ENCODE data around the gene FXR2.
A peak's percentile ranks its signal among the peaks of the same experiment; 100 is the strongest.
"Not testable (repeated sequence)": the region's sequence is repeated elsewhere in the genome, so short reads cannot be mapped to it uniquely, and the experiment has no call there.

Gene FXR2

GRCh38 chr17:7614425-7615264 lies at the start of gene FXR2:
Gene FXR2 (minus strand): TSS chr17:7614897. CDS start chr17:7614532, 365 bp downstream.
- peak; percentile 100 for DNase-seq

- no peak for DNase-seq
Observed at GRCh38 chr17:7656958-7657609, 42.4 kb upstream of the FXR2 start.

- no peak for DNase-seq
Observed at GRCh38 chr17:7655541-7655840, 40.8 kb upstream of the FXR2 start.

- no peak for DNase-seq
Observed at GRCh38 chr17:7654832-7655540, 40.3 kb upstream of the FXR2 start.

GRCh38 chr17:7652388-7653356 lies 38.0 kb upstream of the FXR2 start:
- no peak for DNase-seq

- no peak for DNase-seq
Observed at GRCh38 chr17:7651665-7652387, 37.1 kb upstream of the FXR2 start.

GRCh38 chr17:7651097-7651664 lies 36.5 kb upstream of the FXR2 start:
- no peak for DNase-seq

GRCh38 chr17:7650509-7651096 lies 35.9 kb upstream of the FXR2 start, which contains the start of gene ATP1B2:
Gene ATP1B2 (plus strand): TSS chr17:7650926. CDS start chr17:7651519, 593 bp downstream.
- DNase-seq, result peak; percentile 69

GRCh38 chr17:7647018-7647417 lies 32.3 kb upstream of the FXR2 start:
- DNase-seq, result no peak

- DNase-seq, result no peak
Observed at GRCh38 chr17:7646457-7646856, 31.8 kb upstream of the FXR2 start.

GRCh38 chr17:7644775-7645174 lies 30.1 kb upstream of the FXR2 start:
- no peak for DNase-seq

GRCh38 chr17:7641635-7642034 lies 26.9 kb upstream of the FXR2 start:
- DNase-seq, result not testable (repeated sequence)

- DNase-seq, result no peak
Observed at GRCh38 chr17:7640783-7641182, 26.1 kb upstream of the FXR2 start.

- DNase-seq, result no peak
Observed at GRCh38 chr17:7636163-7636562, 21.5 kb upstream of the FXR2 start.

- DNase-seq, result no peak
Observed at GRCh38 chr17:7634384-7634783, 19.7 kb upstream of the FXR2 start.

- no peak for DNase-seq
Observed at GRCh38 chr17:7633093-7633492, 18.4 kb upstream of the FXR2 start.

GRCh38 chr17:7632492-7632894 lies 17.8 kb upstream of the FXR2 start:
- DNase-seq, result no peak

- DNase-seq, result no peak
Observed at GRCh38 chr17:7631398-7632380, 17.0 kb upstream of the FXR2 start.

GRCh38 chr17:7629939-7630571 lies 15.4 kb upstream of the FXR2 start, which contains the start of gene SHBG:
Gene SHBG (plus strand): TSS chr17:7630135. CDS start chr17:7630173, 38 bp downstream.
- no peak for DNase-seq

Measured in stimulated activated naive CD4-positive, alpha-beta T cell treated with Interleukin-2 at 50 U/mL for 16 hours (primary cell).